HT-29 (cell line): ENCODE data around the gene NDUFAF5. TPM values are rescaled to one million over a fixed set of nuclear protein-coding genes. Genes with fewer than 3 reads are reported as not detected.
A peak's percentile ranks its signal among the peaks of the same experiment; 100 is the strongest.

Source experiments
- DNase-seq: peaks from one replicate; pipeline ENCODE4 v3.0.0-alpha.2; 2015; ENCODE audit warnings: low spot score
- total RNA-seq: library from RNA; depleted of rRNA; stranded (reverse); fragments of >200 nt; shearing (Covaris generic); gene quantifications from 2 replicates; pipeline ENCODE4 v1.2.3, GENCODE V29; 2014

Gene NDUFAF5
- total RNA-seq, 1 experiment from 2014 or later: 19.9 TPM

DNA sequence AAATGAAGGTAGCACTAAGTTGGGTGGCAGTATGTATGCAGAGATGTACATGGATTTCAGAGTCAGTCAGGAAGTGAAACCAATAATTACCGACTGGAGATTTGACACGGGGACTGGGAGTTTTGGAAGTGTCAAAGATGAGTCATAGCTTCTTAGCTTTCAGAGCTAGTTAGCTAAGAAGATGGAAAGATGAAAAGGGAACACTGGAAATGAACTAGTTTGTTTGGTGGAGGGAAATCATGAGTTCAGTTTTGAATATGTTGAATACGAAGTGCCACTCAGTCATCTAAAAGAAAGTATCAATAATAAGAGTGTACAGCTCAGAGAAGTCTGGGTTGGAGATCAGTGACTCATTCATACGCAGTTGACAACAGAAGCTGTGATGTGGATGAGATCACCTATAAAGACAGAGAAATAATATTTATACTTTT, 7.6 kb upstream of the NDUFAF5 start:
- DNase-seq: no peak

GRCh38 chr20:13778827-13779226, 6.0 kb upstream of the NDUFAF5 start:
- DNase-seq: no peak

GRCh38 chr20:13783528-13783927, 1.3 kb upstream of the NDUFAF5 start:
- DNase-seq: no peak

- no peak for DNase-seq
Measured at GRCh38 chr20:13784271-13784892, 446 bp upstream of the NDUFAF5 start.

- no peak for DNase-seq
Measured at GRCh38 chr20:13786143-13786828, 1.5 kb downstream of the NDUFAF5 start.

GRCh38 chr20:13788167-13788834, 3.5 kb downstream of the NDUFAF5 start:
- DNase-seq: peak; percentile 77

- DNase-seq: no peak
Measured at GRCh38 chr20:13790708-13791107, 5.9 kb downstream of the NDUFAF5 start.

GRCh38 chr20:13791540-13792459, 7.0 kb downstream of the NDUFAF5 start:
- DNase-seq: no peak

DNA sequence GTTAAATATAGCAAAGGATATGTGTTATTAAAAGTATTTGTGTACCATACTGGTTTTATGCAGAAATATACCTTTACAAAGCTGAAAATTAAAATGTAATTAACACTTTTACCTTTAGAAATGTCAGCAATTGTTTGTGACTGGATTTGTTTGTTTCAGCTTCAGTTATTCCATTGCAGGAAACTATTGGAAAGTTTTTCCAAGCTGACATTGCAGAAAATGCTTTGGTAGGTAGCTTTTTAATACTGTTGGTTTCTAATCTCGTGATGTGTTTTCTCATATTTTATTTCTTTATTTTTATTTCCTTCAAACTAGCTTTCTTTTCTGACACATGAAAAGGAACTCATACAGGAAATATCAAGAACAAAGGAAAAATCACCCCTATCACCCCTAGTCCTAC, 8.2 kb downstream of the NDUFAF5 start:
- DNase-seq: no peak

GRCh38 chr20:13794667-13795066, 9.8 kb downstream of the NDUFAF5 start:
- DNase-seq: no peak

GRCh38 chr20:13799040-13799439, 14.2 kb downstream of the NDUFAF5 start:
- DNase-seq: no peak

DNA sequence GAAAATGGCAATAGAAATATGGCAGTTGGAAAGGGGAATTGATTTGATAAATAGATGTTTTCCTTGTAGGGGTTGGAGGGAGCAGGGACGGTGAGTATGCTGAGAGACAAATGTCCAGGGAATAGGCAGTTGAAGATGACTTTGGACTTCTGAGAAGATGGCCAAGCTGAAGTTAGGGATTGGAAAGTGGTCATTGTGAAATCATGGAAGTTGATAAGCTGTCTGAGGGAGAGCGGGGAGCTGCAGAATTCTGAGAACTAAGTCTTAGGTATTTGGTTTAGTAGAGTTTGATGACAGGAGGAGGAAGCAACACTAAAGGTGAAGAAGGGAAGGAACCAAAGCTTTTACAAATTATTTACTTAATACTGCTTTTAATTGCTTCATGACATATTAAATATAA, 15.1 kb downstream of the NDUFAF5 start:
- no peak for DNase-seq

- peak; percentile 65 for DNase-seq
Measured at GRCh38 chr20:13800728-13801134, 15.9 kb downstream of the NDUFAF5 start.

GRCh38 chr20:13809373-13809772, 24.5 kb downstream of the NDUFAF5 start:
- DNase-seq: no peak

DNA sequence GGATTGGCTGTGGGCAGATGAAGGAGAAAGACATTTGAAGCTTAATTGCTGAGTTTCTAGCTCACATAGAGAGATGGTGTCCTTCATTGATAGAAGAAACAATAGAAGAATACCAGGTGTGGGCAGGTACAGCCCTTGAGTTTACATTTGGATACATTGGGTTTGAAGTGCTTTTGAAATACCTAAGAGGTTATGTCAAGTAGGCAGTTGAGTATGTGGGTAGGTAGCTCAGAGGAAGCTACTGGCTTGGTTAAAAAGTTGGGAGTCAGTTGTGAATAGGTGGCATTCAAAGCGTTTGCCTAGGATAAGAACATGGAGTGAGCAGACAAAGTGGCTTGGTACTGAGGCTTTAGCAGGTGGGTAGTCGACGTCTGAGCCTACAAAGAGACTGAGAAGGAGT, 25.0 kb downstream of the NDUFAF5 start:
- DNase-seq: no peak

DNA sequence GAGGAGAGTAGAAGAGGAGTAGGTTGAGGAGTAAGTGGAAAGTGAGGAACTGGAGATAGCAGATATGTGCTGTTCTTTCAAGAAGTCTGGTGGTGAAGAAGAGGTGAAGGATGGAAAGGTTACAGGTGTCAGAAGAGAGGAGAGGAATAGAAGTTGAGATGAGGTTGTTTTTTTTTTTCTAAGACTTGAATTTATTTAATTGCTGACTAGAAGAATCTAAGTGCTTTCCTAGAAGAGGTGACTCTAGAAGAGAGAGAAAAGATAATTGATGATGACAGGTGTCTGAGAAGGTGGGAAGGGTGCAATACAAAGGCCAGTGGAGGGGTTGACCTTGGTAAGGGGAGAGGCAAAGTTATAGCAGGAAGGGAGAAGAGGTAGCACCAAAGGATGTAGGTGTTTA, 25.6 kb downstream of the NDUFAF5 start:
- no peak for DNase-seq

- DNase-seq: no peak
Measured at GRCh38 chr20:13813910-13814309, 29.1 kb downstream of the NDUFAF5 start.

- DNase-seq: no peak
Measured at GRCh38 chr20:13814672-13815071, 29.8 kb downstream of the NDUFAF5 start.

GRCh38 chr20:13816757-13817156, 31.9 kb downstream of the NDUFAF5 start:
- DNase-seq: no peak

- no peak for DNase-seq
Measured at GRCh38 chr20:13817342-13817741, 32.5 kb downstream of the NDUFAF5 start.

DNA sequence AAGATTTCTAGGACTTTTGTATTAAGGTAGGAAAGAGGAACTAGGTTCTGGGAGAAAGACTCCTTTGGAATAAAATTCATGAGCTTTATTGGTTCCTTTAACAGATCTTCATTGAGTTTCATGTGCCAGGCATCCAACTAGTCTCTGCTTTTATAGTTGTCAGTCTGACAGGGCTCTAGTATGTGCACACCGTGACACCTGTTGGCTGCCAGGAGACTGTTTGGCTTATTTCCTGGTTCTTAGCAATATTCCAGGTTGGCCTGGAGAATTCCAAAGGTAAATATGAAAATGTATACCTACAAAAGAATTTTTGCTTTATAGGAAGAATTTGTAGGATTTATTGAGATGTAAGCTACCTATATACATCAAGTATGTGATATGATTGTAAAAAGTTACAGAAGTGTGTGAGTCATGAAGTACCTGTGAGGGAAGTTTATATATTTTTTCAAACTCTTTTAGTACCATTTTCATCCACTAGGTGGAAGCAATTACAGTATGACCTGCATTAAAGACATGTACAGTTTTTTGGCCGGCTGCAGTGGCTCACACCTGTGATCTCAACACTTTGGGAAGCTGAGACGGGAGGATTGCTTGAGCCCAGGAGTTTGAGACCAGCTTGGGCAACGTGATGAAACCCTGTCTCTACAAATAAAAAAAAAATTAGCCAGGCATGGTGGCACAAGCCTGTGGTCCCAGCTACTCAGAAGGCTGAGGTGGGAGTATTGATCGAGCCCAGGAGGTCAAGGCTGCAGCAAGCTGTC, 35.2 kb downstream of the NDUFAF5 start:
- peak; percentile 73 for DNase-seq
